Vagina (tissue), 2 donors: ENCODE data around the gene MICALL1.

ENCODE experiments used
- POLR2AphosphoS5 ChIP-seq, 2 donors: sonication (generic); formaldehyde crosslinking; IDR thresholded peaks; one replicate each; pipeline ENCODE4 v1.9.0; 2017; ENCODE audit warnings: antibody characterized with exemption in 2 of 2, mild to moderate bottlenecking in 2 of 2, low read depth in 1 of 2; ENCODE audit not compliant: insufficient read depth in 1 of 2
- TF ChIP-seq, protein P1 (sequence below), 3 experiments: fragments of 450-650 bp in 2 of 3; fragments of 200-600 bp in 1 of 3; sonication (generic) in 1 of 3; IDR thresholded peaks; one replicate each; pipeline ENCODE4 v1.5.1; 2017 to 2019; ENCODE audit warnings: antibody characterized with exemption in 3 of 3, mild to moderate bottlenecking in 2 of 3, moderate library complexity in 2 of 3

DNA sequence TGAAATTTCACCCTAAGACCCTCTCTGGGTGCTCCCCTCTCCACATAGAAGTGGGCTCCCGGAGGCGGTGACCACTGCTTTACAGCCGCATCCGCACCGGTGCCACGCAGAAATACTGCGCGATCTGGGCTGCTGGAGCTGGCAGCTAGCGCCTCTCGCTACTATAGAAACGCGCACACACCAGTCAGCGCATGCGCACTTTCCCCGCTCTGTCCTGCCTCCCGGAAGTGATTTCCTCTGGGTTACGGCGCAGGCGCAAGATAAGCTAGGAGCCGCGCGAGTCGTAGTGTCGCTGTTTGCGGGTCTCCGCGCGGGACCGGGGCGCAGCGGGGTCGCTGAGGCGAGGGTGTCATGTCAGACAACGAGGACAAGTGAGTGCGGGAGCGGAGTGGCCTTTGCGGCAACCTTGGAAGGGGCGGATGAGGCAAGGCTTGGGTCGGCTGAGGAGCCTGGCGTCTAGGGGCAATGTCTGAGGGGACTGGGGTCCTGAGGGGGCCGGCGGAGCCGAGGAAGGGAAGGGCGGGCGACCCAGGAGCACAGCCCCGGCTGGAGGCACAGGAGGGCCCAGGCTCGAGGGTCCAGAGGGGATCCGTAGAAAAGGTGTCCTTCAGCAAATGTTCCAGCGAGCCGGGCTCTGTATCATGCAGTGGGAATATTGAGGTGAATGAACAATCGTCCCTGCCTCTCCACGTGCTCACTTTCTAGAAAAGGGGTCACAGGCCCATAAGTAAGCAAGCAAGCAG, 47.5 kb downstream of the MICALL1 start, which contains the start of the genes C22orf23 and POLR2F:
- TF ChIP-seq, protein P1, sequence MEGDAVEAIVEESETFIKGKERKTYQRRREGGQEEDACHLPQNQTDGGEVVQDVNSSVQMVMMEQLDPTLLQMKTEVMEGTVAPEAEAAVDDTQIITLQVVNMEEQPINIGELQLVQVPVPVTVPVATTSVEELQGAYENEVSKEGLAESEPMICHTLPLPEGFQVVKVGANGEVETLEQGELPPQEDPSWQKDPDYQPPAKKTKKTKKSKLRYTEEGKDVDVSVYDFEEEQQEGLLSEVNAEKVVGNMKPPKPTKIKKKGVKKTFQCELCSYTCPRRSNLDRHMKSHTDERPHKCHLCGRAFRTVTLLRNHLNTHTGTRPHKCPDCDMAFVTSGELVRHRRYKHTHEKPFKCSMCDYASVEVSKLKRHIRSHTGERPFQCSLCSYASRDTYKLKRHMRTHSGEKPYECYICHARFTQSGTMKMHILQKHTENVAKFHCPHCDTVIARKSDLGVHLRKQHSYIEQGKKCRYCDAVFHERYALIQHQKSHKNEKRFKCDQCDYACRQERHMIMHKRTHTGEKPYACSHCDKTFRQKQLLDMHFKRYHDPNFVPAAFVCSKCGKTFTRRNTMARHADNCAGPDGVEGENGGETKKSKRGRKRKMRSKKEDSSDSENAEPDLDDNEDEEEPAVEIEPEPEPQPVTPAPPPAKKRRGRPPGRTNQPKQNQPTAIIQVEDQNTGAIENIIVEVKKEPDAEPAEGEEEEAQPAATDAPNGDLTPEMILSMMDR (IDR thresholded peaks at IDR 0.05), result no peak
- TF ChIP-seq POLR2AphosphoS5 (IDR thresholded peaks at IDR 0.05; ENCODE audit: insufficient read depth in 1 of 2, low read depth in 1 of 2), result peak; percentile 87 to 96
